ENCODE data around the gene SF3B6.

SF3B6 gene

GRCh38 chr2:24024018-24024417 lies 52.1 kb downstream of the SF3B6 start:
- H2AFZ ChIP-seq (ENCODE audit: low read depth, low read length, severe bottlenecking) = no peak overlapping the region
- H3F3A ChIP-seq (ENCODE audit: insufficient read depth) = no peaks in the 10 kb centered on the region
- TF ChIP-seq CTCF (IDR thresholded peaks at IDR 0.05; ENCODE audit: insufficient read depth, low read length, poor library complexity, severe bottlenecking) (no peak), EZH2phosphoT487 (conservative IDR thresholded peaks at IDR 0.05; ENCODE audit: low read length) (no peak)
- H3K9me3 ChIP-seq (ENCODE audit: insufficient read depth, low read length) = no peaks in the 10 kb centered on the region
- H3K9me2 ChIP-seq (replicated peaks; ENCODE audit: insufficient read depth, low read length) = no peaks in the 10 kb centered on the region
- H4K20me1 ChIP-seq (ENCODE audit: low read depth, low read length) = no peaks in the 10 kb centered on the region
- H3K79me2 ChIP-seq (ENCODE audit: insufficient read depth, low read length) = no peaks in the 10 kb centered on the region; the same call in 1 of the 2 replicates
- no peaks in the 10 kb centered on the region for H3K27me3 ChIP-seq (ENCODE audit: low read length)
- H3K27ac ChIP-seq (ENCODE audit: low read depth, low read length) = no peak overlapping the region
- H3K4me2 ChIP-seq (ENCODE audit: low read depth, low read length, poor library complexity, severe bottlenecking) = no peak overlapping the region
- no peaks in the 10 kb centered on the region for H3K36me3 ChIP-seq (ENCODE audit: low read length)
- H3K9ac ChIP-seq (ENCODE audit: low read length) = no peak overlapping the region
- no peak overlapping the region for H3K4me3 ChIP-seq (ENCODE audit: insufficient read depth, low read length, poor library complexity, severe bottlenecking)

GRCh38 chr2:24022975-24023575 lies 53.1 kb downstream of the SF3B6 start:
- Histone ChIP-seq H3K4me3 (ENCODE audit: insufficient read depth, low read length, poor library complexity, severe bottlenecking) (no peak overlapping the region), H3K27me3 (ENCODE audit: low read length) (no peaks in the 10 kb centered on the region), H3K27ac (ENCODE audit: low read depth, low read length) (no peak overlapping the region), H3K79me2 (ENCODE audit: insufficient read depth, low read length) (no peaks in the 10 kb centered on the region; the same call in 1 of the 2 replicates), H3K9ac (ENCODE audit: low read length) (no peak overlapping the region), H3K9me3 (ENCODE audit: insufficient read depth, low read length) (no peaks in the 10 kb centered on the region), H3K9me2 (replicated peaks; ENCODE audit: insufficient read depth, low read length) (no peaks in the 10 kb centered on the region), H4K20me1 (ENCODE audit: low read depth, low read length) (no peaks in the 10 kb centered on the region), H3K36me3 (ENCODE audit: low read length) (no peaks in the 10 kb centered on the region), H3K4me2 (ENCODE audit: low read depth, low read length, poor library complexity, severe bottlenecking) (no peak overlapping the region), H3F3A (ENCODE audit: insufficient read depth) (no peaks in the 10 kb centered on the region), H2AFZ (ENCODE audit: low read depth, low read length, severe bottlenecking) (no peak overlapping the region)
- no peak for TF ChIP-seq CTCF (IDR thresholded peaks at IDR 0.05; ENCODE audit: insufficient read depth, low read length, poor library complexity, severe bottlenecking)
- TF ChIP-seq EZH2phosphoT487 (conservative IDR thresholded peaks at IDR 0.05; ENCODE audit: low read length) = no peak

GRCh38 chr2:24022324-24022974 lies 53.7 kb downstream of the SF3B6 start:
- H2AFZ ChIP-seq (ENCODE audit: low read depth, low read length, severe bottlenecking) = no peak overlapping the region
- no peaks in the 10 kb centered on the region; the same call in 1 of the 2 replicates for H3K79me2 ChIP-seq (ENCODE audit: insufficient read depth, low read length)
- H4K20me1 ChIP-seq (ENCODE audit: low read depth, low read length) = no peaks in the 10 kb centered on the region
- no peak overlapping the region for H3K27ac ChIP-seq (ENCODE audit: low read depth, low read length)
- no peak for TF ChIP-seq CTCF (IDR thresholded peaks at IDR 0.05; ENCODE audit: insufficient read depth, low read length, poor library complexity, severe bottlenecking)
- no peak for TF ChIP-seq EZH2phosphoT487 (conservative IDR thresholded peaks at IDR 0.05; ENCODE audit: low read length)
- H3K9ac ChIP-seq (ENCODE audit: low read length) = no peak overlapping the region
- no peaks in the 10 kb centered on the region for H3F3A ChIP-seq (ENCODE audit: insufficient read depth)
- no peaks in the 10 kb centered on the region for H3K9me3 ChIP-seq (ENCODE audit: insufficient read depth, low read length)
- no peak overlapping the region for H3K4me2 ChIP-seq (ENCODE audit: low read depth, low read length, poor library complexity, severe bottlenecking)
- no peak overlapping the region for H3K4me3 ChIP-seq (ENCODE audit: insufficient read depth, low read length, poor library complexity, severe bottlenecking)
- no peaks in the 10 kb centered on the region for H3K36me3 ChIP-seq (ENCODE audit: low read length)
- H3K27me3 ChIP-seq (ENCODE audit: low read length) = no peaks in the 10 kb centered on the region
- H3K9me2 ChIP-seq (replicated peaks; ENCODE audit: insufficient read depth, low read length) = no peaks in the 10 kb centered on the region

All from SU-DHL-6 (cell line).